ENCODE results near the gene GNAS. TPM values are rescaled to one million over a fixed set of nuclear protein-coding genes. Genes with fewer than 3 reads are reported as not detected.

GNAS gene
- total RNA-seq, 6 experiments from 2014 or later: 254 to 400 (median 287) TPM

GRCh38 chr20:58910473-58910872, 58.0 kb downstream of the GNAS start:
- intact Hi-C loops (cut with DNase I): no loop called here
- H3K36me3 ChIP-seq: peaks cover 0 to 49% (median 32%) of the 10 kb centered on the region in 4 donors
- no peak for DNase-seq
- peaks cover 0 to 29% (median 2%) of the 10 kb centered on the region in 4 donors for H3K4me1 ChIP-seq
- 98% methylated on average over 14 of the region's 14 CpGs for WGBS (ENCODE audit: insufficient coverage, low coverage, low lambda C conversion rate, missing lambda C conversion rate)
- H3K4me3 ChIP-seq: no peak overlapping the region
- H3K27me3 ChIP-seq: no peaks in the 10 kb centered on the region
- no peaks in the 10 kb centered on the region for H3K9me3 ChIP-seq
- no peak for ATAC-seq
- TF ChIP-seq POLR2A (IDR thresholded peaks at IDR 0.05): no peak
- no peak for TF ChIP-seq CTCF (IDR thresholded peaks at IDR 0.05)
- no peak overlapping the region for H3K27ac ChIP-seq

GRCh38 chr20:58911309-58911708, 58.8 kb downstream of the GNAS start:
- H3K4me3 ChIP-seq: no peak overlapping the region
- peaks cover 0 to 43% (median 27%) of the 10 kb centered on the region in 4 donors for H3K36me3 ChIP-seq
- no peak for TF ChIP-seq POLR2A (IDR thresholded peaks at IDR 0.05)
- no peak for TF ChIP-seq CTCF (IDR thresholded peaks at IDR 0.05)
- H3K27me3 ChIP-seq: no peaks in the 10 kb centered on the region
- no peaks in the 10 kb centered on the region for H3K9me3 ChIP-seq
- no peak overlapping the region for H3K27ac ChIP-seq
- ATAC-seq (no peak), DNase-seq (no peak)
- peaks cover 0 to 26% (median 2%) of the 10 kb centered on the region in 4 donors for H3K4me1 ChIP-seq
- 100% methylated on average over 2 of the region's 2 CpGs for WGBS (ENCODE audit: insufficient coverage, low coverage, low lambda C conversion rate, missing lambda C conversion rate)
- intact Hi-C loops (cut with DNase I): no loop called here

DNA sequence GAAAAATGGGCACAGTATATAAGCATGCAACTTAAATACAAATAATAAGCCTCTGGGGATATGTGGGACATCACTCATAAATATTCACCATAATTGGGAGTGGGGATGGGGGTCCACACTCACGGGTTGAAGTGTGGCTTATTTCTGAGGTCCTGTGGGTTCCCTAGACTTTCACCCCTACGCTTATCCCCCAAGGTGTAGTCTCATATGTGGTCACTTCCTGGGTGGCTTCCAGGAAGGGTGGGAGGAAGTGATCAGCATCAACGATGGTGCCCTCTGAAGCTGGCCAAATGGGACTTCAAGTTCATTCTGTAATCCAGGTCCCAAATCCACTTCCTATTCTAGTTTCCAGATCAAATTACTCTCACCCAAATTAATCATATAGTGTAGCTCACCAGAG, 59.5 kb downstream of the GNAS start:
- Histone ChIP-seq H3K4me3 (no peak overlapping the region), H3K4me1 (peaks cover 0 to 20% (median 2%) of the 10 kb centered on the region in 4 donors), H3K27ac (no peak overlapping the region), H3K9me3 (no peaks in the 10 kb centered on the region), H3K36me3 (peaks cover 0 to 43% (median 26%) of the 10 kb centered on the region in 4 donors), H3K27me3 (no peaks in the 10 kb centered on the region)
- TF ChIP-seq CTCF (IDR thresholded peaks at IDR 0.05): no peak
- TF ChIP-seq POLR2A (IDR thresholded peaks at IDR 0.05): no peak
- whole genome bisulfite sequencing (ENCODE audit: insufficient coverage, low coverage, low lambda C conversion rate, missing lambda C conversion rate): 33% methylated on average over 2 of the region's 3 CpGs
- intact Hi-C loops (cut with DNase I): no loop called here
- DNase-seq (no peak), ATAC-seq (no peak)

DNA sequence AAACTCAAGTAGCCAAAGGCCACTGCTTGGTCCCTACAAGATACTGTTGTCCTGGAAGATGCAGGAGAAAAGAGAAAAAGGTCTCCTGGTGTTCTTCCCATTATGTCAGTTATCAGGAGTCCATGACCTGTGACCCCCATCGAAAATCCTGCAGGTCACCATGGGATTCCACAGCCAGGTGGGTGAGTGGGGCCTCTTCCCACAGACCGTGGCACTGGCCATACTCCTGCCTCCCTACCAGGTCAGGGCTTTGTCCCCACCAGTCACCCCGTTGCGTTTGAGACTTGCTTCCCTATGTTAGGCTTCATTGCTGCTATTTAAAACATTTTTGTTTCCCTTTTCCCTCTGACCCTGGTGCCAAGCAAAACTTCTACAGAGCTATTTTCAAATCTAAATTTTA, 60.6 kb downstream of the GNAS start:
- Histone ChIP-seq H3K27ac (no peak overlapping the region), H3K4me3 (no peak overlapping the region), H3K4me1 (peaks cover 0 to 8% (median 0%) of the 10 kb centered on the region in 4 donors), H3K27me3 (no peaks in the 10 kb centered on the region), H3K36me3 (peaks cover 0 to 38% (median 26%) of the 10 kb centered on the region in 4 donors), H3K9me3 (no peaks in the 10 kb centered on the region)
- 65% methylated on average over 4 of the region's 4 CpGs for WGBS (ENCODE audit: insufficient coverage, low coverage, low lambda C conversion rate, missing lambda C conversion rate)
- TF ChIP-seq POLR2A (IDR thresholded peaks at IDR 0.05) (no peak), CTCF (IDR thresholded peaks at IDR 0.05) (no peak)
- DNase-seq (no peak), ATAC-seq (no peak)
- intact Hi-C loops (cut with DNase I): no loop called here

- Histone ChIP-seq H3K4me1 (no peaks in the 10 kb centered on the region), H3K36me3 (no peaks in the 10 kb centered on the region), H3K27ac (no peak overlapping the region), H3K4me3 (no peak overlapping the region), H3K9me3 (no peaks in the 10 kb centered on the region), H3K27me3 (no peaks in the 10 kb centered on the region)
- no peak for TF ChIP-seq CTCF (IDR thresholded peaks at IDR 0.05)
- no peak for TF ChIP-seq POLR2A (IDR thresholded peaks at IDR 0.05)
- intact Hi-C loops (cut with DNase I): no loop called here
- 71% methylated on average over 6 of the region's 6 CpGs for WGBS (ENCODE audit: insufficient coverage, low coverage, low lambda C conversion rate, missing lambda C conversion rate)
- no peak for DNase-seq
- no peak for ATAC-seq
Observed at GRCh38 chr20:58918621-58919020, 66.1 kb downstream of the GNAS start.

Measured in right lobe of liver (tissue), 6 donors.